AG09319 (cell line): Measurements from ENCODE around the gene MANBA.

ENCODE experiments used
- DNase-seq: peaks from one replicate; pipeline ENCODE4 v3.0.0-alpha.2; 2010; ENCODE audit warnings: low read depth; ENCODE audit errors: extremely low read depth
- TF ChIP-seq, protein P1 (sequence below): IDR thresholded peaks from 2 replicates; pipeline ENCODE4 v1.5.1; 2011; ENCODE audit warnings: low read depth, mild to moderate bottlenecking, inconsistent platforms, low read length, moderate library complexity

The MANBA gene

DNA sequence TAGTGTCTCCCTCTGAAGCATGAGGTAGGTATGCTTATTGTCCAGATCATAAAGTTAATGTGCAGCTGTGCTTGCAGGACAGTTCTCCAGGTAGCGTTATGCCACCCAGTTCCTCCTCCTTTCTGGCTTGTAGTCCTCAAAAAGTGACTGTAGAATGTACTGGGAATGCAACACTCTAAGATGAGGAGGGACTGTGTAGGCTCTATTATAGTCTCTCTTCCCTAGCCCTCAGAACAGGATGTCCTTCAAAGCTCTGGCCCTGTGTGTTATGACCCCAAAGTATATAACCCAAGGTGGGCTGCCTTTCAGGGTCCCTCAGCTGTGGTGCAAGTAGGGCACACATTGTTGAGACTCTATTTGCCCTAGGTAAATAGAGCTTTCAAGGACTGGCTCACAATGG is 20.8 kb upstream of the MANBA start:
- TF ChIP-seq, protein P1, sequence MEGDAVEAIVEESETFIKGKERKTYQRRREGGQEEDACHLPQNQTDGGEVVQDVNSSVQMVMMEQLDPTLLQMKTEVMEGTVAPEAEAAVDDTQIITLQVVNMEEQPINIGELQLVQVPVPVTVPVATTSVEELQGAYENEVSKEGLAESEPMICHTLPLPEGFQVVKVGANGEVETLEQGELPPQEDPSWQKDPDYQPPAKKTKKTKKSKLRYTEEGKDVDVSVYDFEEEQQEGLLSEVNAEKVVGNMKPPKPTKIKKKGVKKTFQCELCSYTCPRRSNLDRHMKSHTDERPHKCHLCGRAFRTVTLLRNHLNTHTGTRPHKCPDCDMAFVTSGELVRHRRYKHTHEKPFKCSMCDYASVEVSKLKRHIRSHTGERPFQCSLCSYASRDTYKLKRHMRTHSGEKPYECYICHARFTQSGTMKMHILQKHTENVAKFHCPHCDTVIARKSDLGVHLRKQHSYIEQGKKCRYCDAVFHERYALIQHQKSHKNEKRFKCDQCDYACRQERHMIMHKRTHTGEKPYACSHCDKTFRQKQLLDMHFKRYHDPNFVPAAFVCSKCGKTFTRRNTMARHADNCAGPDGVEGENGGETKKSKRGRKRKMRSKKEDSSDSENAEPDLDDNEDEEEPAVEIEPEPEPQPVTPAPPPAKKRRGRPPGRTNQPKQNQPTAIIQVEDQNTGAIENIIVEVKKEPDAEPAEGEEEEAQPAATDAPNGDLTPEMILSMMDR = no peak
- DNase-seq = no peak

DNA sequence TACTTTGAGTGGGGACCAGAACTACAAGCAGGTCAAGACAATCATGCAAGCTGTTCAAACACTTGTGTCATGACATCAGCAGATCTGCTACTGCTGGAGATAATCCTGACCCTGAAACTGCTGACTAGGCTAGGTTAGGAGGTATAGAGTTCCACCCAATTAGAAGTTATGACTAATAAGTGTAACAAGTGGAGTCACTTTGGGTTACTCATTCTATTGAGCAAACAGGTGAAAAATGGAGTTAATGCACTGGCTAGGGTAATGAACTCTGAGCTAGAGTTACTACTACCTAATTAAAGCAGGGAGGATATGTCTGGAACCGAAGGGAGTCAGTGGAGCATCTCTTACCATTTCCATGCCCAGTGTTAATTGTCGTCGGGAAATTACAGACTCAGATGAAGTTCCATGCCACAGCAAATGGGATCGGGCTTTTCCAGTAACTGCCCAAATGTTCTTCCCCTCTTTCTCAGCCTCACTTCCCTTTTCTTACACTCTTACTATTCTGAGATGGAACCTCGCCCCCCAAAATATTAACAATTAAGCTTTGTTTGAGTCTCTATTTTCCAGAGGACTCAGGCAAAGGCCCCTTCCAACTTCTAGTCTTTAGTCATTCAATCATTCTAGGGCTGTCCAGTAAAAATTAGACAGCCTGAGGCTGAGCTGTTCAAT is 19.8 kb upstream of the MANBA start:
- TF ChIP-seq, protein P1 = no peak
- DNase-seq = no peak

DNA sequence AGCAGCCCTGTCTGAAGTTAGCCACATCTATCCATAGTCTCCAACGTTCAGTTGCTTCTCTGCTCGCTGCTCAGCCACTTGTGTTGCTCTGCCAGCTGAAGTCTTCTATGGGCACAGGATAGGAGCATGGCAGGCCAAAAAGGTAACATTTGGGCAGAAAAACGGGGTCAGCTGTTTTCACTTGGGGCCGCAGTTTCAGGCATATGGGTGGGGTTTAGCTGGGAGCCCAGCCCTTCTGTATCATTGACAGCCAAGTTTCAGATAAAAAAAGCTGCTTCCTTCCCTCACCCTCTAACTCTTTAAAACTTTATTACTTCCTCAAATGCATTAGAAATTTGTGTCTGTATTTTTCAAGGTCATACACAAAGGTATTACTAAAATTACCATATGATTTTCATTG is 18.4 kb upstream of the MANBA start:
- no peak for DNase-seq

DNA sequence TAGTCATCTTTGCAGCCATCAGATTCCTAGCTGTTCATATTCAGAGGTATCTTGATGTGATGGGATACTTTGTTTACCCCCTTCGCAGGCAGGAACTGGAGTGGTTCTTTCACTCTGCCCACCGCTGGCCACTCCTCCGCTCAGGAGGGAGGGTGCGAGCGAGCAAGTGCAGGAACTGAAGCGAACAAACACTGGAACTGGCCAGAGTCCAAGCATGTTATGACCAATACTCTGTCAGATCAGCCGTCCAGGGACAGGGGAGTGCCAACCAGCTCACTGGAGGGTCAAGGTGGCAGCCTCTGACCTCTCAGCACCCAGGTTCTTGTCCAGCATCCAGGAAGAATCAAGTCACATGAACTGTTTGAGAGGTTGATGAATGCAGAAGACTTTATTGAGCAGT is 18.0 kb upstream of the MANBA start:
- TF ChIP-seq, protein P1 = no peak
- DNase-seq = no peak

More for the DNA sequence above, 18.4 kb upstream of the MANBA start:
- TF ChIP-seq, protein P1 = no peak

DNA sequence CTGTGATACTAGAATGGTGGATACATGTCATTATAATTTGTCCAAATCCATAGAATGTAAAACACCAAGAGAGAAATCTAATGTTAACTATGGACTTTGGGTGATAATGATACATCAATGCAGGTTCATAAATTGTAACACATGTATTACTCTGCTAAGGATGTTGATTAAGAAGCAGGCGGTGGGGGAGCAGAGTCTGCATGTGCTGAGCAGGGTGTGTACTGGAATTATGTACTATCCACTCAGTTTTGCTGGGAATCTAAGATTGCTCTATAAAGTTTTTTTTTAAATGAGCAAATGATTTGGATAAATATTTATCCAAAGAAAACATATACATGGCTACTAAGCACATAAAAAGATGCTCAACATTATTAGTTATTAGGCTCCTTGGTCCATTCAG is 15.0 kb upstream of the MANBA start:
- TF ChIP-seq, protein P1 = no peak
- DNase-seq = no peak

DNA sequence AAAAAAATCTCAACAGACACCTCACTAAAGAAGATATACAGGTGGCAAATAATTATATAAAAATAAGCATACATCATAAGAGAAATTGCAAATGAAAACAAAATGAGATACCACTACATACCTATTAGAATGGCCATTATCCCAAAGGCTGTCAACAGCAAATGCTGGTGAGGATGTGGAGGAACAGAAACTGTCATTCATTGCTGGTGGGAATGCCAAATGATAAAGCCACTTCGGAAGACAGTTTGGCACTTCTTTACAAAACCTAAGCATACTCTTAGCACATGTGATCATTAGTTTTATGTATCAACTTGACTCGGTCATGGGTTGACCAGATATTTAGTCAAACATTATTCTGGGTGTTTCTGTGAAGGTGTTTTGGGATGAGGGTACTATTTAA is 13.5 kb upstream of the MANBA start:
- DNase-seq = no peak
- TF ChIP-seq, protein P1 = no peak

DNA sequence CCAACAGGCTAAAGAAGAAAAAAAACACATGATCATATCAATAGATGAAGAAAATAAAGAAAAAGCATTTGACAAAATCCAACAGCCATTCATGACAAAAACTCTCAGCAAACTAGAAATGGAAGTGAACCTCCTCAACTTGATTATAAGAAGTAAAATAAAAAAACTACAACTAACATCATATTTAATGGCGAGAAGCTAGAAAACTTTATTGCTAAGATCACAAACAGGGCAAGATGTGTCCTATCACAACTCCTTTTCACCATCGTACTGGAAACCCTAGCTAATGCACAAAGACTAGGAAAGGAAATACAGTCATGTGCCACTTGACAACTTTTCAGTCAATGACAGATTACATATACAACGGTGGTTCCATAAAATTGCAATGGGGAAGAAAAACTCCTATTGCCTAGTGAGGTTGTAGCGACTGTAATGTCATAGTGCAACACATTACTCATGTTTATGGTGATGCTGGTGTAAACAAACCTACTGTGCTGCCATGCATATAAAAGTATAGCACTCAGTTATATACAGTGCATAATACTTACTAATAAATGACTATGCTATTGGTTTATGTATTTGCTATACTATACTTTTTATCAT is 12.1 kb upstream of the MANBA start:
- TF ChIP-seq, protein P1 = no peak
- DNase-seq = no peak
